GM12801 (cell line): ENCODE results near the gene DUOX2.

Experiments used
- CTCF ChIP-seq: IDR thresholded peaks from one replicate; pipeline ENCODE4 v1.5.1; 2011; ENCODE audit warnings: control low read depth; ENCODE audit not compliant: insufficient read length; ENCODE audit errors: extremely low read depth

Gene DUOX2

DNA sequence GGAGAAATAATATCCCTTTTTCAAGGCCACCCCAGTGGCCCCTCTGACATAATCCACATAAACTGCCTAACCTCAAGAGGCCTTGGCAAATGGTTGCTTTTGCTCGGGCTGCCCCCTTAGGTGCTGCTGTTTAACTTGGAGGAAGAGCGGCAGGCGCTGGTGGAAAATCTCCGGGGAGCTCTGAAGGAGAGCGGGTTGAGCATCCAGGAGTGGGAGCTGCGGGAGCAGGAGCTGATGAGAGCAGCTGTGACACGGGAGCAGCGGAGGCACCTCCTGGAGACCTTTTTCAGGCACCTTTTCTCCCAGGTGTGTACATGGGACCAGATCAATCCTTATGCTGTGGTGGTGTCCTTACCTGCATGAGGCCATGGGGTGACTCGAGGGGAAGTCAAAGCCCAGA is 30.8 kb upstream of the DUOX2 start:
- TF ChIP-seq CTCF, result no peak

DNA sequence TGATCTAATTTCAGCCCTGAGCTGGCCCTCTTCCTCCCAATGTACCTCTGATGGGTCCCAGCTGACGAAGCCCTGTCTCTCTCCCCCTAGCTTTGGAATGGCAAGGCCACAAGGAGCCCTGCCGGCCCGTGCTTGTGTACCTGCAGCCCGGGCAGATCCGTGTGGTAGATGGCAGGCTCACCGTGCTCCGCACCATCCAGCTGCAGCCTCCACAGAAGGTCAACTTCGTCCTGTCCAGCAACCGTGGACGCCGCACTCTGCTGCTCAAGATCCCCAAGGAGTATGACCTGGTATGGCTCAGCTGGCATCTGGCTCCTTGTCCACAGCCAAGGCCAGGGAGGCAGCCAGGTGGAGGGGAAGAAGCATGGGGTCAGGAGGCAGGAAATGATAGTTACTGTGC is 30.0 kb upstream of the DUOX2 start:
- TF ChIP-seq CTCF, result no peak

DNA sequence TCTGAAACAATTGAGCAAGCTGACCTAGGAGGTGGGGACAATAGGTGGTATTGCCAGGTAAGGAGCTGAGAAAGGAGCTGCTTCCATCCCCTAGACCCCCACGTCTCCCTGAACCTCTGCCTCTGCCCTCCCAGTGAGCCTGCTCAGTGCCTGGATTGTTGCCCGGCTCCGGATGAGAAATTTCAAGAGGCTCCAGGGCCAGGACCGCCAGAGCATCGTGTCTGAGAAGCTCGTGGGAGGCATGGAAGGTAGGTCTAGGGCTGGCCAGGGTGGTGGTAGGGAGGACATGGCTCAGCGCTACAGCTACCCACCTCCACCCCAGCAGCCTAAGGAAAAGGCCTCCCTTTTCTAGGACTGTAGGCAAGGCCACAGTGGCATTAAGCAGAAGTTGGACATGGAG is 29.1 kb upstream of the DUOX2 start:
- TF ChIP-seq CTCF, result no peak

GRCh38 chr15:45141386-45141785 is 27.4 kb upstream of the DUOX2 start:
- TF ChIP-seq CTCF, result no peak

GRCh38 chr15:45140557-45141250 is 26.7 kb upstream of the DUOX2 start:
- TF ChIP-seq CTCF, result no peak

DNA sequence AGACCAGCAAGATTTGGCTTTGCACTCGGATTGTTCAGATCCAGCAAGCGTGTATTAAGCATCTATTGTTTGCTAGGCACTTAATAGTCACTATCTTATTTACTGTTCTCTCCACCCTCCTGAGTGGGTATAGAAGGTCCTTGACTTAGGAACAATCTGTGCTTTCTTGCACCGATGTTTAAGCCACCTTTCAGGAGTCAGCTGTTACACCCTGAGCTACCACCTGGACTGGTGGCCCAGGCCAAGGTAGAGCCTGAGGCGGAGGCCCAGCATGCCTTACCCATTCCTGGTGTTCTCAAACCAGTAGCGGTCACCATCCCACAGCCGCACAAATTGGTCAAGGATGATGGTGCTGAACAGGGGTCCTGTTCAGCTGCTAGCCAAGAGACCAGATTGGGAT is 25.8 kb upstream of the DUOX2 start:
- TF ChIP-seq CTCF, result no peak

GRCh38 chr15:45138814-45139765 is 25.1 kb upstream of the DUOX2 start:
- TF ChIP-seq CTCF, result no peak
